ENCODE results near the gene FAM89B. TPM values are rescaled to one million over a fixed set of nuclear protein-coding genes. Genes with fewer than 3 reads are reported as not detected.

Gene FAM89B
- total RNA-seq, 2 experiments from 2014 or later: 36.6 to 54.2 TPM

DNA sequence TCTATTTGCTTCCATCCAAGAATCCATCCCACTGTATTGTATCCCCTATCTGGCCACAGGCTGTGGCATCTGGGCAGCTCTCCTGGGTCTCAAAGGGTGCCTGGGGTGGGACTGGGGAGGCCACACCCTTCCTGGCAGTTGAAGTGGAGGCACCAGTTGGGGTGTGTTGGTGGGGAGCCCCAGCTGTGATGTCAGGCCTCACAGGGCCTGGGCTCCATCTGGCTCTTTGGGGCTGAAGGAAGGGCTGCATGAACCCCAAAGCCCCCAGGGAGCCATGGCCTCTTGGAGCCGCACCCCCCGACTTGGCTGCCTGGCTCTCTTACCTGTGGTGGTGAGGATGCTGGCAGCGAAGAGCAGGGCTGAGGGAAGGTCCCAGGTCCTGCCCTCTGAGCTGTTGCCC is 22.8 kb downstream of the FAM89B start:
- Mint-ChIP-seq H3K4me3 (no peak overlapping the region), H3K27me3 (no peaks in the 10 kb centered on the region), H3K36me3 (peaks cover 9% of the 10 kb centered on the region), H3K4me1 (peaks cover 16% of the 10 kb centered on the region), H3K9me3 (ENCODE audit: low read depth) (no peaks in the 10 kb centered on the region), H3K27ac (peak overlapping the region; percentile 77)
- ATAC-seq (peak; percentile 22), DNase-seq (no peak)
- CTCF ChIA-PET: interaction anchor here (0.8 to 12.7 kb wide), 10 partner anchors 9 to 70 kb away, joined by 3 to 209 read pairs (median 12); partner anchors contain the start of genes EHBP1L1, FAM89B, MAP3K11 and PCNX3

DNA sequence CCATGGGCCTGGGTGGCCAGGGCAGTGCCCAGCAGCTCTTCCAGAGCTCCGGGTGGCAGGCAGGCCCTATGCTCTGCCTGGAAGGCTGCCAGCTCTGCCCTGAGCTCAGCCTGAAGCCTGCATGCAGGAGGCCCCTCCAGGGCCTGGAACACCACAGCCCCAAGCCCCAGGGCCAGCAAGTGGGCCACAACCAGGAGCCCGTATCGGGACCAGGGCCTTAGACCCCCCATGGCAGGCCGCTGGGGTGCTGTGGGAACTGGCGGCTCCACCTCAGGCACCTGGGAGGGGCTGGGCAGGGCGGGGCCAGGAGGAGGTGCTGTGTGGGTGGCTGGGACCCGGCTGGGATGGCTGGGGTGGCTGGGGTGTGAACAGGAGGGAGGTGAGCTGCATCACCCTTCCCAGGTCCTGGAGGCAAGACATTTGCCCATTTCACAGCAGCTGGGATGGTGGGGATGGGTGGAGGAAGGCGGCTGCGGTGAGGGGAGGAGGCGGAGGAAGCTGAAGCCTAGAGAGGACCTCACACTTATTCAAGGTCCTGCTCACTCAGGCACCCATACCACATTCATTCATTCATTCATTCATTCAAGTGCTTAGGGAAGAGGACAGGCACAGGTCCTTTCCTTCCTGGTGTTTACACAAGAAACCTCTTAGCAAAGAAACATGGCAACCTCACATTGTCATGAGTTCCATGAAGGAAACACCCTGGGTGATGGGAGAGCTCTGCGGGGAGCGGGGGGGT is 23.4 kb downstream of the FAM89B start, which contains the start of gene KCNK7:
Gene KCNK7, minus strand, starts transcription at position 258 of the 739 bp plus-strand sequence. Its CDS starts 28 bp downstream, at position 230.
- CTCF ChIA-PET: interaction anchor here (0.8 to 12.7 kb wide), 9 partner anchors 11 to 70 kb away, joined by 3 to 209 read pairs (median 11); partner anchors contain the start of genes EHBP1L1, FAM89B, SCYL1 and SIPA1
- ATAC-seq (peak; percentile 16), DNase-seq (no peak)
- Mint-ChIP-seq H3K4me1 (peaks cover 16% of the 10 kb centered on the region), H3K27ac (peak within 1 kb of the TSS; percentile 77), H3K27me3 (no peaks in the 10 kb centered on the region), H3K36me3 (peaks cover 5% of the 10 kb centered on the region), H3K9me3 (ENCODE audit: low read depth) (no peaks in the 10 kb centered on the region), H3K4me3 (no peak within 1 kb of the TSS)

DNA sequence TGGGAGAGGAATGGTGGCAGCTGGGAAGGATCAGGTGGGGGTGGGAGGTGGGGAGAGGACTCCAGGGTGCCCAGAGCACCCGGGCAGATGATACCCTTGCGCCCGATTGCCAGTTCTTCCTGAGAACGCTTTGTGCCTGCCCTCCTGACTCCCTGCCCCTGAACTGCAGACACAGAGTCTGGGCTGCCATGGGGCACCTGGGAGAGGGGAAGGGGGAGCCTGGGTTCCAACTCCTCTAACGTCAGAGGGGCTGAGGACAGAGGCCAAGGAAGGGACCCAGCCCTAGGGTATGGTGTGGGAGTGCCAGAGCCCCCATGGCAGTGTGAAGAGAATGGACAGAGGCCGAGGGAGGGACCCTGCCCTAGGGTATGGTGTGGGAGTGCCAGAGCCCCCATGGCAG is 24.2 kb downstream of the FAM89B start:
- Mint-ChIP-seq H3K4me3 (no peak overlapping the region), H3K4me1 (peaks cover 14% of the 10 kb centered on the region), H3K36me3 (peaks cover 2% of the 10 kb centered on the region), H3K9me3 (ENCODE audit: low read depth) (no peaks in the 10 kb centered on the region), H3K27ac (no peak overlapping the region), H3K27me3 (no peaks in the 10 kb centered on the region)
- no peak for DNase-seq
- CTCF ChIA-PET: interaction anchor here (0.8 to 12.7 kb wide), 2 partner anchors 24 to 55 kb away, joined by 3 to 209 read pairs; partner anchors contain the start of gene FAM89B
- ATAC-seq: no peak

DNA sequence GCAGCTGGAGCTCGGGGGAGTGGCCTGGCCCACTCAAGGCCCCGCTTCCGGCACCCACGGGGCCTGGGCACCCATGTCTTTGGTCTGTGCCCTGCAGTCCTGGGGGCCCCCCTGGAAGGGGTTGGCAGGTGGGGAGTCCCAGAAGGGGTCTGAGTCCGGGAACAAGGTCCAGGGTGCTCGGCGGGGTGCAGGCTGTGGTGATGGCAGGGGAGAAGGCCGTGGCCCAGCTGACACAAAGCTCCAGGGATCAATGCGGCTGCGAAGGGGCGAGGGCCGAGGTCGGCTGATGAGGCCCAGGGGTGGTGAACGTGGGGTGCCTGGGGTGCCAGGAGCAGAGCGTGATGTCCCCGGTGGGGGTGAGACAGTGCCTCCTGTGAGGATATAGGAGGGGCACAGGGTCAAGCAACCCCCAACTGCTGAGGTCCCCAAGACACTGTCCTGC is 25.9 kb downstream of the FAM89B start:
- Mint-ChIP-seq H3K36me3 (no peaks in the 10 kb centered on the region), H3K4me3 (no peak overlapping the region), H3K4me1 (peaks cover 14% of the 10 kb centered on the region), H3K9me3 (ENCODE audit: low read depth) (no peaks in the 10 kb centered on the region), H3K27me3 (no peaks in the 10 kb centered on the region), H3K27ac (no peak overlapping the region)
- ATAC-seq: no peak
- CTCF ChIA-PET: interaction anchor here (1.6 to 2.3 kb wide), 3 partner anchors 10 to 58 kb away, joined by 3 to 9 read pairs (median 8); no protein-coding TSS in a partner anchor
- DNase-seq: no peak

DNA sequence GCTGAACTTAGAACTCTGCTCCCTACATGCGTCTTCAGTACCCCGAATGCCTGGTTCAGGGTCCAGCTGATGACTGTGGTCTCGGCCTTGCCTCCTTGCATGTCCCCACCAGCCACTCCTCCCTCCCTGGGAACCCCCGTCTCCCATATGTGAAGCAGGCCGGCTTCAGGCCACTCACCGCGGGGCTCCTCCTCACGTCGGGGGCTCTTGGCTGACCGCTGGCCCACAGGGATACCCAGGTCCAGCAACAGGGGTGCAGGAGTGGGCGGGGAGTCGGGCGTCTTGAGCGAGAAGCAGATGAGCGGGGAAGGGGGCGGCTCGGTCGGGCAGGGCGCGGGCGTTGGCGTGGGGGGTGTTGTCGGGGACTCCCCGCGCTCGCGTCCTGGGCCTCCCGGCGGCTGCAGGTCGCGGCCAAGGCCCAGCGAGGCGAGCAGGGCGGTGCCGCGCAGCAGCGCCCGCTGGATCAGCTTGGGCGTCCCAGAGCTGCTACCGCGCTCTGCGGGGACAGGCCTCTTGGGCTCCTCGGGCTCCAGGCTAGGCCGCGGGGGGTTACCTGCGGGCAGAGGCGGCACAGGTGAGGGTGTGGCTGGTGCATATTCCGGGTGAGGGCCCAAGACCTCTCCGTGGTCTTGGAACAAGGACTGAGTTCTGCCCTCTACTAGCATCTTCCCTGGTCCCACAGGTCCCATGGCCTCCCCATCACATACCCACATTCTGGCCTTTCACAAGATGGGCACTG is 27.0 kb downstream of the FAM89B start:
- Mint-ChIP-seq H3K27me3 (no peaks in the 10 kb centered on the region), H3K9me3 (ENCODE audit: low read depth) (no peaks in the 10 kb centered on the region), H3K27ac (no peak overlapping the region), H3K36me3 (peaks cover 3% of the 10 kb centered on the region), H3K4me3 (no peak overlapping the region), H3K4me1 (peaks cover 11% of the 10 kb centered on the region)
- DNase-seq: no peak
- CTCF ChIA-PET: interaction anchor here (1.6 to 2.3 kb wide), 2 partner anchors 24 to 59 kb away, joined by 3 to 8 read pairs; no protein-coding TSS in a partner anchor
- ATAC-seq: no peak

DNA sequence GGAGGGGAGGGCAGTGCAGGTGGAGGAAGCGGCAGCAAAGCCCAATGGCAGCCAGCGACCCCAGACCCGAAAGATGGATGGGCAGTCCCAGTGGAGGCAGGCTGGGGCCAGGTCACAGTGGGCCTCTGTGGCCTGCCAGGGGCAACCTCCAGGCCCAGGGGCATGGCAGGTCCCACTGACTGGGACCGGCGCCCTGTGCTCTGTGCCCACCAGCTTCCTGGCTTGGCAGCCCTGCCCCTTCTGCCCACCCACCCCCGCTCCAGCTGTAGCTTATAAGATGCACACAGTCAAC is 27.6 kb downstream of the FAM89B start:
- Mint-ChIP-seq H3K27ac (no peak overlapping the region), H3K27me3 (no peaks in the 10 kb centered on the region), H3K4me1 (peaks cover 10% of the 10 kb centered on the region), H3K36me3 (peaks cover 3% of the 10 kb centered on the region), H3K4me3 (no peak overlapping the region), H3K9me3 (ENCODE audit: low read depth) (no peaks in the 10 kb centered on the region)
- DNase-seq: no peak
- no peak for ATAC-seq
- CTCF ChIA-PET: no interaction called here

DNA sequence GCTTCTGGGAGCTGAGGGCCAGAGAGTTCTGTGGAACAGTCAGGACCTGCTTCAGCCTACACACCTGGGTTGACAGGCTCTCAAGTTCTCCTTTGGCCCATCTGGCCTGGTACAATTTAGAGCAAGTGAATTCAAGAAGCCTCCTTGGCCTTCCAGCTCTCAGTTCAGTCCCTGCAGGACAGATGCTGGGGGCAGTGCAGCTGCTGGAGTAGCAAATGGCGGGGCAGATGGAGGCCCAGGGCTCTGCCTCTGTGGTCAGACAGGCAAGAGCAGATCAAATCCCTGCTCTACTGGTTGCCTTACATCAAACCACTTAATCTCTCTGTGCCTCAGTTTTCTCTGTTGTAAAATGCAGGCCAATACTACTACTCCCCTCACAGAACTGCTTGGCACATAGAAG is 31.9 kb downstream of the FAM89B start:
- ATAC-seq (no peak), DNase-seq (no peak)
- Mint-ChIP-seq H3K4me3 (no peak overlapping the region), H3K4me1 (peaks cover 5% of the 10 kb centered on the region), H3K9me3 (ENCODE audit: low read depth) (no peaks in the 10 kb centered on the region), H3K36me3 (peaks cover 16% of the 10 kb centered on the region), H3K27ac (no peak overlapping the region), H3K27me3 (no peaks in the 10 kb centered on the region)
- CTCF ChIA-PET: interaction anchor here (1.1 to 2.6 kb wide), 5 partner anchors 10 to 64 kb away, joined by 3 to 11 read pairs (median 6); no protein-coding TSS in a partner anchor

DNA sequence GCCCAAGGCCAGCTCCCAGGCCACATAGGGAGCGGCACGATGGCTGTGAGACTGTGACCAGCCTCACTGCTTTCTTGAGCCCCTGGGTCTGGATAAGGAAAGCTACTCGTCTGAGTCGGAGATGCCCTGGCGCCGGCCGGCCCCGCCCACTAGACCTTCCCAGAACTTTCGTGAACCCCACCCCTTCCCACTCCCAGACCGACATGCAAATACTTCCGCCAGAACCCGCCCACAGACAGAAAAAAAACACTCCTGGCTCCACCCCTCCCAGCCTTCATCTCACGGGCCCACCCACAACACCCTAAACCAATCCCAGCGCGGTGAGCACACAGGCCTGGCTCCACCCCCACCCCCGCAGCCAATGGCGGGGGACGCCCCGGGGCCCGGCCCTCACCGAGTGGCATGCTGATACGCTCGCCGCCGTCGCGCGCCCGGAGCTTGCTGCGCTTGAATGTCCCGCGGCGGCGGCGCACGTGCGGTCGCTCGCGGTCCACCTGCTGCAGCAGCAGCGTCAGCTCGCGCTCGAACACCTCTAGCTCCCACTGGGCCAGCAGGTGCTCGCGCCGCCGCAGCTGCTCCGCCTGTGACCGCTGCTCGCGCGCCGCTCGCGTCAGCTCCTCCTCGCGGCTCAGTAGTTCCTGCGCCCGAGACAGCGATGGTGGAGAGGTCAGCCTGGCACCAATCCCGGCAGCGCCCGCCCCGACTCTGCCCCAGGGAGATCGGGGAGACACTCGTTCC is 34.7 kb downstream of the FAM89B start:
- no peak for DNase-seq
- CTCF ChIA-PET: interaction anchor here (0.5 to 4.5 kb wide), 5 partner anchors 10 to 66 kb away, joined by 3 to 15 read pairs (median 10); no protein-coding TSS in a partner anchor
- peaks cover 21% of the 10 kb centered on the region for H3K36me3 Mint-ChIP-seq

DNA sequence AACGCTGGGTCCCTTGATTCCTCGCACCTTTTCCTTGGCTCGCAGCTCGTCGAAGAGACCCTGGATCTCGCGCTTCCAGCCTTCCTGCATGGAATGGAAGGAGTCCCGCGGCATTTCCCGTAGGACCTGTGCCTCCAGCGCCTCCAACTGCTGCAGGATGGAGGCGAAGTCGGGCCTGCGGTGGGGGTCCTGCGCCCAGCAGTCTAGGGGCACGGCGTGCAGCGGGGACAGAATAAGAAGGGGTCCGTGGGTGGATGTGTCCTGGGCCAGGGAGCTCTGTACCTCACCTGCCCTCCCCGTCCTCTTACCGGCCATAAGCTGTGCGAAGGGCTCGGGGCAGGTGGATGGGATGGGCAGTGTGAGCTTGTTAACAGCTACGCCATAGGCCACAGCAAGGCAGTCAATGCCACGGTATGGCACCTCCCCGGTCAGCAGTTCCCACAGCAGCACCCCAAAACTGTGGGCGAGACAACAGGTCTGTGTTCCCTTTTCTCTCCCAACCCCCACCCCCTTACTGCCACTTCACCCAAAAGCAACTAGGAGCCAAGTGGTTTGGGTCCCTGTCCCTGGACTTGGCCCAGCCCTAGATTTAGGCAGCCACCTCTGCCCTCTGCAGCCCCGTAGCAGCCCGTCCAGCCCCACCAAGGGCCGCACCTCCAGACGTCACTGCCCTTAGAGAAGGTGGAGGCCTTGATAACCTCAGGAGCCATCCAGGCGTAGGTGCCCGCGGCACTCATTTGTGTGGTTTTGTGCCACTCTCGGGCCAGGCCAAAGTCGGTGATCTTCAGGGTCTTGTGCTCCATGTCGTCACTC is 35.5 kb downstream of the FAM89B start:
- H3K27me3 Mint-ChIP-seq: no peaks in the 10 kb centered on the region
- H3K4me1 Mint-ChIP-seq: peaks cover 35% of the 10 kb centered on the region
- H3K36me3 Mint-ChIP-seq: peaks cover 24% of the 10 kb centered on the region
- DNase-seq (no peak), ATAC-seq (no peak)
- H3K9me3 Mint-ChIP-seq (ENCODE audit: low read depth): no peaks in the 10 kb centered on the region
- CTCF ChIA-PET: interaction anchor here (2.2 to 4.5 kb wide), 3 partner anchors 14 to 67 kb away, joined by 10 to 15 read pairs (median 13); no protein-coding TSS in a partner anchor
- H3K4me3 Mint-ChIP-seq: no peak overlapping the region
- no peak overlapping the region for H3K27ac Mint-ChIP-seq

More for the DNA sequence above, 34.7 kb downstream of the FAM89B start:
- H3K4me1 Mint-ChIP-seq: peaks cover 27% of the 10 kb centered on the region
- no peak for ATAC-seq
- no peaks in the 10 kb centered on the region for H3K9me3 Mint-ChIP-seq (ENCODE audit: low read depth)
- no peak overlapping the region for H3K4me3 Mint-ChIP-seq
- no peak overlapping the region for H3K27ac Mint-ChIP-seq
- H3K27me3 Mint-ChIP-seq: no peaks in the 10 kb centered on the region

DNA sequence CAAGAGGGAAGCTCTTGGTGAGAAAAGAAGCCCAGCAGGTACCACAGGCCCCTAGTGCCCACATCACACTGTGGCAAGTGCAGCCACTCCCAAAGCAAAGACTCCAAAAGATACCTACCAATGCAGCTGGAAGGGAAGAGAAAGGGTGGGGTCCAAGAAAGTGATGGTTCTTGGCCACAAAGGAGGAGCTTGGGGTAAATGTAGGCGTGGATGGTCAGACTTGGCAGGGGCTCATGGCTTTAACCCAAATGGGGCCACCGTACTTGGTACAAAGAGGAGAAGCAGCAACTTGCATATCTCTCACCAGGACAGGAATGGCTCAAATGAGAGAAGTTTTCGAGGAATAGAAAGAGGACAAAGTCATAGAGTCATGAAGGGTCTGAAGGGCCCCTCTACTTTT is 36.9 kb downstream of the FAM89B start:
- Mint-ChIP-seq H3K9me3 (ENCODE audit: low read depth) (no peaks in the 10 kb centered on the region), H3K36me3 (peaks cover 21% of the 10 kb centered on the region), H3K4me3 (no peak overlapping the region), H3K27me3 (no peaks in the 10 kb centered on the region), H3K27ac (peak overlapping the region; percentile 33), H3K4me1 (peaks cover 40% of the 10 kb centered on the region)
- CTCF ChIA-PET: interaction anchor here (1.0 to 4.5 kb wide), 5 partner anchors 16 to 102 kb away, joined by 3 to 20 read pairs (median 13); partner anchors contain the start of gene FAM89B
- DNase-seq (no peak), ATAC-seq (no peak)

DNA sequence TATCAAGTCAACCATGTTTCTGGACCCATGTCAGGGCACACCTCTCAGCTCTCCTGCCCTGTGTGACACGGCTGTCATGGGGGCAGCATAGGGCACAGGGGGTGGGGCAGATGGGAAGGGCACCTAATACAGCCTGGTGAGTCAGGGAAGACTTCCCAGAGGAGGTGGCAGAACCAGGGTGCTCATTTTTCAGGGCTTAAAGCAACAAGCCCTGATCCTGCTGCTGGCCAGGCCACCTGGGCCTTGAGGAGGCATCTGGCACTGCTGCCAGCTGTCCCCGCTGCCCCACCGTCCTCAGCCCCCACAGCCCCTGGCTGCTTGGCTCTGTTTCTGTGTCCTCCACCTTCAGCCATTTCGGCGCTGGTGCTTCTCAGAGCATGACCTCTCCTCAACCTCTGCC is 37.3 kb downstream of the FAM89B start:
- H3K9me3 Mint-ChIP-seq (ENCODE audit: low read depth): no peaks in the 10 kb centered on the region
- no peak for ATAC-seq
- CTCF ChIA-PET: interaction anchor here (1.1 to 4.5 kb wide), 4 partner anchors 14 to 69 kb away, joined by 3 to 20 read pairs (median 9); partner anchors contain the start of genes FAM89B and KCNK7
- H3K27me3 Mint-ChIP-seq: no peaks in the 10 kb centered on the region
- H3K27ac Mint-ChIP-seq: peak overlapping the region; percentile 33
- no peak for DNase-seq
- H3K4me3 Mint-ChIP-seq: no peak overlapping the region
- H3K36me3 Mint-ChIP-seq: peaks cover 21% of the 10 kb centered on the region
- H3K4me1 Mint-ChIP-seq: peaks cover 40% of the 10 kb centered on the region

DNA sequence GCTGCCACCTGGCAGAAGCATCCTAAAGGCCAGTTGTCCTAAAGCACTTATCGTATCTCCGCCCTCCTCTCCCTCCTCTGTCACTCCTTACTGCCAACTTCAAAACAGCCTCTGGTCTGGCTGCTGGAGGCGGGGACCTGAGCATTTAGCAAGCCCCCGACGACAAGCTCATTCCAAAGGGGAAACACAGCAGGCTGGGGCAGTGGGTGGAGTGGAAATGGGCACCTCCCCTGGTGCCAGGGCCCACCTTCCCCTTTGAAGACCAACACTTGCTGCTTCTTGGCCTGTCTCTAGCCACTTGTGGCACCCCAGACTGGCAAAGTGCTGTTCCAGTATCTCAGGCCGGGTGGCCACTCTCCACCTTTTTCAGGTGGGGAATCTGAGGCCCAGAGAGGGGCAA is 38.1 kb downstream of the FAM89B start:
- ATAC-seq (no peak), DNase-seq (no peak)
- Mint-ChIP-seq H3K27ac (peak overlapping the region; percentile 20), H3K4me1 (peaks cover 40% of the 10 kb centered on the region), H3K27me3 (no peaks in the 10 kb centered on the region), H3K9me3 (ENCODE audit: low read depth) (no peaks in the 10 kb centered on the region), H3K36me3 (peaks cover 21% of the 10 kb centered on the region), H3K4me3 (no peak overlapping the region)
- CTCF ChIA-PET: interaction anchor here (0.8 to 4.5 kb wide), 6 partner anchors 15 to 70 kb away, joined by 3 to 20 read pairs (median 3); partner anchors contain the start of genes FAM89B and KCNK7

All from activated CD8-positive, alpha-beta memory T cell treated with anti-CD3 and anti-CD28 coated beads, Interleukin-2, amount 10 ng/mL, durations not matched to agents 7 days and 5 days (primary cell).